ENCODE data around the gene SSRP1.

SSRP1 gene

DNA sequence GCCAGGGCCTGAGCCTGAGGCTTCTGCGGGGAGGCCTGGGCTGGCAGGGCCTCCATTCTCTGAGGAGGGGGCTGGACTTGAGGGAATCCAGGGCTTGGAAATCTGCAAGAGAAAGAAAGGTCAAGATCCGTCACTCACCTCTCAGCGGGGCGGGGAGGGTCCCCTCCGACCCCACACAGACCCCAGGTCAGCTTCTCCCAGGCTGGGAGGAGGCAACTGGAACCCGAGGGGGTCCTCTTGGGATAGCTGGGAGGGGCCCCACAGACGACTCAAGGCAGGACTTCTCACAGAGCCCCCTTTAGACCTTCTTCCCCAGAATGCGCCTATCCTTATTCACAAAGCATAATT is 21.9 kb downstream of the SSRP1 start:
- H3K36me3 ChIP-seq (ENCODE audit: control insufficient read depth, insufficient read depth, low read length), result peaks cover 90% of the 10 kb centered on the region
- H3K4me1 ChIP-seq (ENCODE audit: control insufficient read depth, insufficient read depth, low read length), result peaks cover 32% of the 10 kb centered on the region
- peak overlapping the region; percentile 13 for H3K27ac ChIP-seq (ENCODE audit: low read depth, low read length)
- no peak overlapping the region for H3K9ac ChIP-seq (ENCODE audit: low read depth, low read length)
- no peaks in the 10 kb centered on the region for H3K27me3 ChIP-seq (ENCODE audit: control insufficient read depth, insufficient read depth, low read length)
- no peak overlapping the region for H3K4me3 ChIP-seq (ENCODE audit: low read depth, low read length)
- no peaks in the 10 kb centered on the region for H3K9me3 ChIP-seq (ENCODE audit: control insufficient read depth, insufficient read depth, low read length)

DNA sequence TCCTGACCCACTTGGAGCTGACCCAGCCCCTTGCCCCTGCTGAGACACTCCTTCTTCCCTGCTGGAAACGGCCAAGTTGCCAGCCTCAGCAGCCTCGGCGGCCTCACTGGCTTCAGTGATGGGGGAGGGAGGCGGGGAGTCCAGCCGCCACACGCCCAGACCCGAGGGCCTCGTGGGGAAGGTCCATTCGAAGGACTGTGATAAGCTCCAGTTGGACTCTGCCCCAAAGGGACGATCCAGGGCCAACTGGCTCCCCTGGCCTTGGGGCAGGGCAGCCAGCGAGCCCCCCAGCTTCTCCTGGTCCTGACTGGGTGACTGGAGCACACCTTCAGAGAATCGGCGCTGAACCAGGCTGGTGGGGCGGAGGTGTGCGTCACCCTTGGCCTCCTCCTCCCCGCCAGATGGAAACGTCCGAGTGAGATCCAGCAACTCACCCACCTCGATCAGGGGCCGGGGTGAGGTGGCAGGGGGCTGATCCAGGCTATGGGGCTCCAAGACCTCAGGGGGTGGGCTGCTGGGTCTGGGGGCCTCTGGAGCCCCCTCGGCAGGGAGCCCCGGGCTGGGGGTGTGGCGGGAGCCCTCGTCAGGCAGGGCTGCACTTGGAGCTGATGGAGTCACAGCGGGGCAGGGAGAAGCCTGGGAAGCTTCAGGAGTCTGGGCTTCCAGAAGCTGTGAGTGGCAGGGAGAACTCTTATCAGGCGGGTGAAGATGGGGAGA is 22.5 kb downstream of the SSRP1 start:
- peaks cover 32% of the 10 kb centered on the region for H3K4me1 ChIP-seq (ENCODE audit: control insufficient read depth, insufficient read depth, low read length)
- no peaks in the 10 kb centered on the region for H3K27me3 ChIP-seq (ENCODE audit: control insufficient read depth, insufficient read depth, low read length)
- no peaks in the 10 kb centered on the region for H3K9me3 ChIP-seq (ENCODE audit: control insufficient read depth, insufficient read depth, low read length)
- H3K9ac ChIP-seq (ENCODE audit: low read depth, low read length), result no peak overlapping the region
- H3K4me3 ChIP-seq (ENCODE audit: low read depth, low read length), result no peak overlapping the region
- peaks cover 90% of the 10 kb centered on the region for H3K36me3 ChIP-seq (ENCODE audit: control insufficient read depth, insufficient read depth, low read length)
- H3K27ac ChIP-seq (ENCODE audit: low read depth, low read length), result no peak overlapping the region

DNA sequence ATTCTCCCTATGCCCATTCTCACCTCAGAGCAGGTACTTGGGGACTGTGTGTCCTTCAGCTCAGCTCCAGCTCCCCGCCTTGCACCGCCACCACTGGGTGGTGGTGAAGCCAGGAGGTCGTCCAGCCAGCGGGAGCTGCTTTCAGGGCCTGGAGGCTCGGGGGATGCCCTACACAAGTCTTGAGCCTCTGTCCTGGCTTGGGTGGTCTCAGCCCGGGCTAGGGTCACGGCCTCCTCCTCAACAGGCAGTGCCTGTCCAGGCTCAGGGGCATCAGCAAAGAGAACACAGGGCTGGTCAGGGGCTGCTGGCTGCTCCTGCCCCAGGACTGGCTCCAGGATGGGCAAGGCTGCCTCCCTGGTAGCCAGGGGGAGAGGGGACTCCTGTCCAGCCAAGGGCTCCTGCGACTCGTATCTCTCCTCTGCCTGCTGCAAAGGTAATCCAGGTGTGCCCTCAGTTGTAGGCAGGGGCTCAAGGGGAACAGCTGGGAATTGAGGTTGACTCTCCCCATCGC is 23.1 kb downstream of the SSRP1 start:
- Histone ChIP-seq H3K27me3 (ENCODE audit: control insufficient read depth, insufficient read depth, low read length) (no peaks in the 10 kb centered on the region), H3K36me3 (ENCODE audit: control insufficient read depth, insufficient read depth, low read length) (peaks cover 90% of the 10 kb centered on the region), H3K27ac (ENCODE audit: low read depth, low read length) (no peak overlapping the region), H3K9me3 (ENCODE audit: control insufficient read depth, insufficient read depth, low read length) (no peaks in the 10 kb centered on the region), H3K9ac (ENCODE audit: low read depth, low read length) (no peak overlapping the region), H3K4me1 (ENCODE audit: control insufficient read depth, insufficient read depth, low read length) (peaks cover 32% of the 10 kb centered on the region), H3K4me3 (ENCODE audit: low read depth, low read length) (no peak overlapping the region)

DNA sequence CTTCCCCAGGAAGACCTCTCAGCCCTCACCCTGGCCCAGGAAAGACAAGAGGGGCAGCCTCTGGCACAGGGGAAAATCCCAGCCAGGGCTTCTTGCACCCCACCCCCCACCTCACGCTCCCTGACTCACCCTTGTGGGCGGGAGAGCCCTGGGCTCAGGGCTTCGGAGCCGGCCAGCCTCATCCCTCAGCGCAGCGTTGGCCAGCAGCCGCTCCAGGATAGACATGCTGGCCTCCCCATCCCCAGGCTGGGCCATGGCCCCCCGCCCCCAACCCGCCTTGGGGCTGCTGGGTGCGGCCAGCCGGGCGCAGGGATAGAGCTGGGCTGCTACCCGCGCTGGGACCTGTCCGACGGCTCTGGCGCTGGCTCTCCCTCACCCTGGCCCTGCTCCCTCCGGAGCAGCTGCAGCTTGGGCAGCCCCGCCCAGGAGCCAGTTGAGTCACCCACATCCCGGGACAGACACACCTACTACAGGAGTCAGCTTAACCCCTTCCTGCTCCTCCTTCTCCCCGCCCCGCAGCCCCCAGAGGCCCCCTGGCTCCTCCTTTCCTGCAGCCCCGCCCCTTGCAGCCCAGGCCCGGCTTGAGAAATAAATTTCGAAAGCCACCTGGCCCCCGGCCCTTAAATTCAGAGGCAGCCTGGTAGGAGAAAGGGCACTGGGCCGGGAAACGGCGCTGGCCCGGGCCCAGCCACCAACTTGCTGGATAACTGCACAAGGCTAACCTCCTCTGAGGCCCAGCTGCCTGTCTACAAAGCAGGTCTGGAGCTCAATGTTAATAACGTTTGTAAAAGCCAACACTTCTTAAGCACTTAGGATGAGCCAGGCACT is 24.4 kb downstream of the SSRP1 start:
- Histone ChIP-seq H3K27me3 (ENCODE audit: control insufficient read depth, insufficient read depth, low read length) (no peaks in the 10 kb centered on the region), H3K27ac (ENCODE audit: low read depth, low read length) (peak overlapping the region; percentile 91), H3K9ac (ENCODE audit: low read depth, low read length) (peak overlapping the region; percentile 0; the same call in 1 of the 2 replicates), H3K9me3 (ENCODE audit: control insufficient read depth, insufficient read depth, low read length) (no peaks in the 10 kb centered on the region), H3K4me1 (ENCODE audit: control insufficient read depth, insufficient read depth, low read length) (peaks cover 32% of the 10 kb centered on the region), H3K4me3 (ENCODE audit: low read depth, low read length) (peak overlapping the region; percentile 60), H3K36me3 (ENCODE audit: control insufficient read depth, insufficient read depth, low read length) (peaks cover 80% of the 10 kb centered on the region)

DNA sequence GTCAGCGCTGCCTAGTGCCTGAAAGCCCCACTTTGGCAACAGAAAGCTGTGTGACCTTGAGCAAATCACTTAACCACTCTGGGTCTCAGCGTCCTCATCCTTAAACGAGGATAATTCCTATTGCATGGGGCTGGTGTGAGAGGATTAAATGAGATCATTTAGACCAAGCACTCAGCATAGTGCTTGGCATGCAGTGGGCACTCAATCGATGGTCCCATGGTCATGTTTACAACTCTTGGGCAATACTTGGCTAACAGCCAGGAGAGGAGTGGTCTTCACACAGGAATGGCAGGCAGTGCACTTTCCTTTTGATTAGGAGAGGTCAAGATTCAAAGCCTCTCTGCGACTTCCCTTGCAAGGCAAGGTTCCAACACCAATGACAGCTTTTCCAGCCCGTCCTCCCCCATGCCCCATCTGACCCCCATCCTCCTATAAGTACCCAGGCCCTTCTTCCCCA is 25.0 kb downstream of the SSRP1 start:
- peak overlapping the region; percentile 0; the same call in 1 of the 2 replicates for H3K9ac ChIP-seq (ENCODE audit: low read depth, low read length)
- H3K4me3 ChIP-seq (ENCODE audit: low read depth, low read length), result peak overlapping the region; percentile 60
- no peaks in the 10 kb centered on the region for H3K9me3 ChIP-seq (ENCODE audit: control insufficient read depth, insufficient read depth, low read length)
- peak overlapping the region; percentile 91 for H3K27ac ChIP-seq (ENCODE audit: low read depth, low read length)
- H3K36me3 ChIP-seq (ENCODE audit: control insufficient read depth, insufficient read depth, low read length), result peaks cover 73% of the 10 kb centered on the region
- H3K4me1 ChIP-seq (ENCODE audit: control insufficient read depth, insufficient read depth, low read length), result peaks cover 26% of the 10 kb centered on the region
- no peaks in the 10 kb centered on the region for H3K27me3 ChIP-seq (ENCODE audit: control insufficient read depth, insufficient read depth, low read length)

DNA sequence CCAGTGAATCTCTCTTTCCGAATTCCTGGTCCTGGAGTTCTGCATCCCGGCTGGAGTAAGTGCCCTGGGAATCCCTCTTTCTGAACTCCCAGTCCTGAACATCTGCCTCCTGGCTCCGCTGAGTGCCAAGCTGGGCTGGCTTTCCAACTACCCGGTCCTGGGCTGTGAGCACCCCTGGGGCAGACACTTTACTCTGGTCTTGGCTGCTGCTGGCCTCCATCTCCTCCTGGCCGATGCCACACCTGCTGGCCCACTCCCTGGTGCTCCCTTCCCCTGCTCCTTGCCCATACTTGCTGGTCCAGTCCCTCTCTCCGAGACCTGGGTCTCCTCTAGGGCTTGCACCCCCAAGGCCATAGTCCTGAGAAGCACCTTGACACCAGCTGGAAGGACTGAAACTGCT is 25.6 kb downstream of the SSRP1 start:
- Histone ChIP-seq H3K9ac (ENCODE audit: low read depth, low read length) (no peak overlapping the region), H3K4me3 (ENCODE audit: low read depth, low read length) (no peak overlapping the region), H3K27me3 (ENCODE audit: control insufficient read depth, insufficient read depth, low read length) (no peaks in the 10 kb centered on the region), H3K27ac (ENCODE audit: low read depth, low read length) (no peak overlapping the region), H3K4me1 (ENCODE audit: control insufficient read depth, insufficient read depth, low read length) (peaks cover 25% of the 10 kb centered on the region), H3K9me3 (ENCODE audit: control insufficient read depth, insufficient read depth, low read length) (no peaks in the 10 kb centered on the region), H3K36me3 (ENCODE audit: control insufficient read depth, insufficient read depth, low read length) (peaks cover 72% of the 10 kb centered on the region)

DNA sequence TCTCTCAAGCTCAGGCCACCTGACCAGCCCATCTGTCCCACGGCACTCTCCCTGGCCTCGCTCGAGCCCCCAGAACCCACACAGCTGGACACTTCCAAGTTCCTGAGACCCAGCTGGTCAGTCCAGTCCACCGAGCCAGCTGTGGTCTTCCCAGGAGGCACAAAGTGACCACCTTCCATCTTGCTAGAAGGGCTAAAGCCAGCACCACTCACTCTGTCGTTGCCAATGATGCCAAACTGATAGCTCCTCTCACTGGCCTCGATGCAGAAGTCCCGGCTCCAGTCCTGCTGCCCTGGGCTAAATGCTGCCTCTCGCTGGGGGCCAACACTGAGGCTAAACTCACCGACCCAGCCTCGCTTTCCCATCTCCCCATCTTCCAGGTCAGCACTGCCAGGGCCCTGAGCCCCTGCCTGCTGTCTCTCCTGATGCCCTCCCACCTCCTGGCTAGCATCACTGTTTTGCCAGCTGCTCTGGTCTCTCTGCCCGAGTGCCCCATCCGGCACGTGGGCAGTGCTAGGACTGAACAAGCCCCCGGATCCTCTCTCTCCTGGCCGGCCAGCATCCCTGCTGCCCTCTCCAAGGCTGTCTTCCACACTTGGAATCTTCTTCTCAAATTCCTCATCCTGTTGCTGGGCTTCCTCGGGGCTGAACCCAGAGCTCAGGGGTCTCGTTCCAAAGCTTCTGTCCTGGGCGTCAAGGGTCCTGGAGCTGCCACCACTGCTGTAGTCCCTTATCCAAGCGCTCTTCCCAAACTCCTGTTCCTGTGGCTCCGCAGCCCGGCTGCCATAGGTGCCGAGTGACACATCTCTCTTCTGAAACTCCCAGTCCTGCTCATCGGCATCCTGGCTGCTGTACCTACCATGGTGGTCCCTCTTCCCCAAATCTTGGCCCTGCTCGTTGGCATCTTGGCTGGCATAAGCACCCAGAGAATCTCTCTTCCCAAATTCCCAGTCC is 26.3 kb downstream of the SSRP1 start:
- Histone ChIP-seq H3K4me1 (ENCODE audit: control insufficient read depth, insufficient read depth, low read length) (peaks cover 23% of the 10 kb centered on the region), H3K4me3 (ENCODE audit: low read depth, low read length) (no peak overlapping the region), H3K27ac (ENCODE audit: low read depth, low read length) (no peak overlapping the region), H3K36me3 (ENCODE audit: control insufficient read depth, insufficient read depth, low read length) (peaks cover 68% of the 10 kb centered on the region), H3K9ac (ENCODE audit: low read depth, low read length) (no peak overlapping the region), H3K9me3 (ENCODE audit: control insufficient read depth, insufficient read depth, low read length) (no peaks in the 10 kb centered on the region), H3K27me3 (ENCODE audit: control insufficient read depth, insufficient read depth, low read length) (no peaks in the 10 kb centered on the region)

DNA sequence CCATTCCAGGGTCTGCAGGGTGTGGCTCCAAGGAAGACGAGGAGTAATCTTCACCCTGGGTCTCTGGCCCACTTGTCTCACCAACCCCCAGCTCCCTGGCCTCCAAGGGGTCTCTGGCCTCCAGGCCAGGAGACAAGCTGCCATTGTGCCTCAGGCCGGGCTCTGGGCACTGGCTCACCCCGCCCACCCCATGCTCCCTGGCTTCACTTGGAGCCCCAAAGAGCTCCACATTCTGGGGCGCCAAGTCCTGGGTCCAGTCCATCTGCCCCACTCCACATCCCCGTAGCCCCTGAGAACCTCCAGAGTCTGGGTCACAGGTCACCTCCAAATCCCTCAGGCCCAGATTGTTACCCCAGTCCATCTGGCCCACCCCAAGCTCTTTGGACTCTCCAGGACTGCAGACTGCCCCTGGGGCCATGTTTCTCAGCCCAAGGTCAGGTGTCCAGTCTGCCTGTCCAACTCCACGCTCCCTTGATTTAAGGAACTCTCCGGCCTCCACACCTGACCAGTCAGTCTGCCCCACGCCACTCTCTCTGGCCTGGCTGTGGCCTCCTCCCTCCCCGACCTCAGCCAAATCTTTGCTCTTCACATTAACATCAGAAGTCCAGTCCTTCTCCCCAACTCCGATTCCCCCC is 27.1 kb downstream of the SSRP1 start:
- H3K27ac ChIP-seq (ENCODE audit: low read depth, low read length), result no peak overlapping the region
- peaks cover 62% of the 10 kb centered on the region for H3K36me3 ChIP-seq (ENCODE audit: control insufficient read depth, insufficient read depth, low read length)
- H3K27me3 ChIP-seq (ENCODE audit: control insufficient read depth, insufficient read depth, low read length), result no peaks in the 10 kb centered on the region
- H3K9me3 ChIP-seq (ENCODE audit: control insufficient read depth, insufficient read depth, low read length), result no peaks in the 10 kb centered on the region
- H3K9ac ChIP-seq (ENCODE audit: low read depth, low read length), result no peak overlapping the region
- peaks cover 15% of the 10 kb centered on the region for H3K4me1 ChIP-seq (ENCODE audit: control insufficient read depth, insufficient read depth, low read length)
- H3K4me3 ChIP-seq (ENCODE audit: low read depth, low read length), result no peak overlapping the region

DNA sequence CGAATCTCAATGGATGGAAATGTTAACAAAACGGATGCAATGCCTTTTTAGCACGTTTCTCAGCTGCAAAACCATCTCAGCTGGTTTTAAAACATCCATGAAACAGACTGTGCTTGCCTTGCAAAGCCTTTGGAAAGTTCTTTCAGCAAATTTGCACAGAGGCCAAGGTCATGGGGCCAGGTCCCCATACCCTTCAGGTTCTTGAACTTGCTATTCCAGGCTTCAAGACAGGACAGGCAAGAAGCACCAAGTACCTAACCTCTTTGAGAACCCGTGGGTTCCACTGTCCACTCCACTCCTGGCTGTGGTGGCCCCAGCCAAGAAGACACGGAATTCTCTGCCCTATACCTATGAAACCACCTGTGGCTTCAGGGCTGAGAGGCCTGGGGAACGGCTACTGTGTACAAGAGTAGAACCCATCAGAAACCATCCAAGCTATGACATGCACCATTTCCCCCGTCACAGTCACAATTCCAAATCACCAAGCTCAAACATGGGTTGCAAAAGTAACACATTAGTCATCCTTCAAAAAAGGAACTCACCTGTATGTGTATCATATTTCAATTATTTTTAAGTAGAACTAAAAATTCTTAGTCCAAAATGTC is 27.9 kb downstream of the SSRP1 start:
- H3K9me3 ChIP-seq (ENCODE audit: control insufficient read depth, insufficient read depth, low read length), result no peaks in the 10 kb centered on the region
- H3K36me3 ChIP-seq (ENCODE audit: control insufficient read depth, insufficient read depth, low read length), result peaks cover 62% of the 10 kb centered on the region
- no peak overlapping the region for H3K4me3 ChIP-seq (ENCODE audit: low read depth, low read length)
- H3K9ac ChIP-seq (ENCODE audit: low read depth, low read length), result no peak overlapping the region
- H3K27ac ChIP-seq (ENCODE audit: low read depth, low read length), result no peak overlapping the region
- H3K27me3 ChIP-seq (ENCODE audit: control insufficient read depth, insufficient read depth, low read length), result no peaks in the 10 kb centered on the region
- H3K4me1 ChIP-seq (ENCODE audit: control insufficient read depth, insufficient read depth, low read length), result peaks cover 14% of the 10 kb centered on the region
